Psoas muscle (tissue), 8 donors: ENCODE data around the gene TP53I13. TPM values are rescaled to one million over a fixed set of nuclear protein-coding genes. Genes with fewer than 3 reads are reported as not detected.

Experiments used
- ATAC-seq, 4 donors: fragments of 200-7000 bp; cut with Tn5 transposase; one replicate each; pipeline ENCODE4 v1.9.1; 2020; ENCODE audit warnings: moderate library complexity in 3 of 4, mild to moderate bottlenecking in 2 of 4
- DNase-seq, 2 donors: peaks; one replicate each; pipeline ENCODE4 v3.0.0-alpha.2; 2020
- H3K27ac ChIP-seq: fragments of 200-600 bp; one replicate; pipeline ENCODE4 v1.8.0; 2022
- H3K27me3 ChIP-seq, 3 donors: fragments of 200-600 bp in 1 of 3; one replicate each; pipeline versions ENCODE4 v1.6.1 to v1.8.0; 2013 to 2022; ENCODE audit warnings: low read length in 2 of 3, mild to moderate bottlenecking in 2 of 3, moderate library complexity in 1 of 3; ENCODE audit not compliant: insufficient read depth in 3 of 3
- H3K36me3 ChIP-seq, 2 donors: fragments of 200-600 bp in 1 of 2; one replicate each; pipeline versions ENCODE4 v1.6.1 to v1.8.0; 2013 to 2022; ENCODE audit warnings: low read depth in 1 of 2, mild to moderate bottlenecking in 1 of 2, moderate library complexity in 1 of 2; ENCODE audit not compliant: insufficient read depth in 1 of 2
- H3K4me1 ChIP-seq: fragments of 200-600 bp; one replicate; pipeline ENCODE4 v1.8.0; 2022
- H3K4me3 ChIP-seq: fragments of 200-600 bp; one replicate; pipeline ENCODE4 v1.8.0; 2022; ENCODE audit warnings: mild to moderate bottlenecking
- H3K9me3 ChIP-seq: fragments of 200-600 bp; one replicate; pipeline ENCODE4 v1.8.0; 2022
- CTCF ChIP-seq: fragments of 200-600 bp; IDR thresholded peaks from one replicate; pipeline ENCODE4 v1.8.0; 2022; ENCODE audit warnings: antibody characterized with exemption
- WGBS, 3 donors: extraction: QIAGEN DNeasy Blood & Tissue Kit; methylation state at CpG; one replicate each; pipeline versions ENCODE4 v1.1.6 to v1.1.7; 2013; 5-methylcytosine and 5-hydroxymethylcytosine counted together
- intact Hi-C, 2 donors: fragments of 100-400 bp; cut with DNase I; formaldehyde crosslinking; loops; one replicate each; pipeline versions ENCODE4 v1.11.0 to v1.14.2; 2022
- polyA plus RNA-seq, 3 donors: library from polyadenylated mRNA; stranded (reverse); fragments of 200-250 nt; gene quantifications; one replicate each; pipeline ENCODE4 v1.2.3, GENCODE V29; 2013
- total RNA-seq, 4 donors: library from RNA; stranded (reverse); fragmentation: NEBNext Ultra II Directional in 2 of 4; extraction: Animal tissue kit (Norgen Biotek cat#: 25700) in 2 of 4; gene quantifications; one replicate each; pipeline versions ENCODE4 v1.2.1 to v1.2.4, GENCODE V29; 2021 to 2023
- donor health status: healthy with polysubstance abuse.
- donor health status: DM: no; HTN: no; CAD: no; lungs with moderate emphysema.
- donor health status: Bipolar disorder and iron deficiency.
- donor health status: healthy.
- donor health status: DM: yes; HTN: yes; CAD: no.
- donor health status: DM: no; HTN: no; CAD: no.
- donor health status: DM: no; HTN: no; CAD: no.
- donor health status: DM: yes; HTN: yes; CAD: no.

The TP53I13 gene
- total and polyA plus RNA-seq, 7 donors = 13.3 to 46.1 (median 20.9) TPM

- Histone ChIP-seq H3K27me3 (no peaks in the 10 kb centered on the region), H3K27ac (no peak overlapping the region), H3K4me3 (no peak overlapping the region), H3K4me1 (peaks cover 16% of the 10 kb centered on the region), H3K36me3 (peaks cover 0 to 81% of the 10 kb centered on the region in 2 donors), H3K9me3 (no peaks in the 10 kb centered on the region)
- intact Hi-C loops = no loop called here
- DNase-seq (peak in 1 of 2 donors; percentile 50), ATAC-seq (no peak)
- WGBS, 3 donors = 86 to 90% (median 90%) methylated on average over 36 to 37 of the region's 37 CpGs
- no peak for TF ChIP-seq CTCF
Measured at GRCh38 chr17:29576214-29577000, 7.9 kb downstream of the TP53I13 start.

- DNase-seq = peak in 1 of 2 donors; percentile 48
Measured at GRCh38 chr17:29577001-29577370, 8.5 kb downstream of the TP53I13 start.

GRCh38 chr17:29577385-29578211, 9.1 kb downstream of the TP53I13 start:
- peaks cover 10% of the 10 kb centered on the region for H3K4me1 ChIP-seq
- no peak overlapping the region for H3K27ac ChIP-seq
- no peaks in the 10 kb centered on the region for H3K9me3 ChIP-seq
- intact Hi-C loops = loop anchor here in 1 of 2 donors (2.0 kb wide), 1 partner anchor 515 kb away; no protein-coding TSS in a partner anchor
- DNase-seq (peak; percentile 49 to 50), ATAC-seq (no peak)
- no peak for TF ChIP-seq CTCF
- peaks cover 0 to 93% of the 10 kb centered on the region in 2 donors for H3K36me3 ChIP-seq
- H3K4me3 ChIP-seq = no peak overlapping the region
- WGBS, 3 donors = 59 to 68% (median 64%) methylated on average over 22 of the region's 22 CpGs
- no peaks in the 10 kb centered on the region for H3K27me3 ChIP-seq

More at GRCh38 chr17:29577001-29577370, 8.5 kb downstream of the TP53I13 start:
- TF ChIP-seq CTCF = no peak
- Histone ChIP-seq H3K27me3 (no peaks in the 10 kb centered on the region), H3K36me3 (peaks cover 0 to 87% of the 10 kb centered on the region in 2 donors), H3K4me1 (peaks cover 15% of the 10 kb centered on the region), H3K9me3 (no peaks in the 10 kb centered on the region), H3K27ac (no peak overlapping the region), H3K4me3 (no peak overlapping the region)
- ATAC-seq = no peak
- intact Hi-C loops = no loop called here
- 84 to 90% (median 86%) methylated on average over 9 of the region's 9 CpGs for WGBS, 3 donors

GRCh38 chr17:29578626-29579485, 10.4 kb downstream of the TP53I13 start:
- Histone ChIP-seq H3K4me1 (peaks cover 15% of the 10 kb centered on the region), H3K36me3 (peaks cover 0 to 92% of the 10 kb centered on the region in 2 donors), H3K4me3 (no peak overlapping the region), H3K27me3 (no peaks in the 10 kb centered on the region), H3K9me3 (no peaks in the 10 kb centered on the region), H3K27ac (no peak overlapping the region)
- TF ChIP-seq CTCF = no peak
- WGBS, 3 donors = 88 to 93% (median 89%) methylated on average over 14 of the region's 14 CpGs
- intact Hi-C loops = loop anchor here in 1 of 2 donors (2.0 kb wide), 1 partner anchor 514 kb away; no protein-coding TSS in a partner anchor
- DNase-seq = peak in 1 of 2 donors; percentile 51
- no peak for ATAC-seq
